Right lung (tissue), 10 donors: ENCODE data around the gene CAPZA3. TPM values are rescaled to one million over a fixed set of nuclear protein-coding genes. Genes with fewer than 3 reads are reported as not detected.
"Not testable (repeated sequence)": the region's sequence is repeated elsewhere in the genome, so short reads cannot be mapped to it uniquely, and the experiment has no call there.

Source experiments
- DNase-seq, 2 donors: peaks; one replicate each; pipeline ENCODE4 v3.0.0-alpha.2; 2013
- long read RNA-seq, 8 donors: transcript quantifications; one replicate each; lab custom pipeline, GENCODE V29; 2026
- polyA plus RNA-seq, 5 donors: library from polyadenylated mRNA; unstranded; fragments of 120-200 nt; gene quantifications; one replicate each; pipeline versions ENCODE4 v1.2.1 to v1.2.3, GENCODE V29; 2013; ENCODE audit warnings: inconsistent platforms in 1 of 5, low replicate concordance in 1 of 5; ENCODE audit not compliant: insufficient read length in 5 of 5, insufficient read depth in 1 of 5

CAPZA3 gene
- polyA plus RNA-seq: 1 to 10 TPM in 3 of 5 donors, under 1 TPM in 2; 0.38 to 1.9 (median 1.5) TPM
- long read RNA-seq, donor 1: 0 reads
- long read RNA-seq, donor 2: 0 reads
- long read RNA-seq, donor 3: 0 reads
- long read RNA-seq, donor 4, partial matches to known transcripts: 0 of 2 reads
- long read RNA-seq, donor 4, other reads (novel, unspliced or antisense): 0 of 2 reads
- long read RNA-seq, donor 5: 0 reads
- long read RNA-seq, donor 6, partial matches to known transcripts: 0 of 1 reads
- long read RNA-seq, donor 6, other reads (novel, unspliced or antisense): 0 of 1 reads
- long read RNA-seq, donor 7: 0 reads
- long read RNA-seq, donor 8: 0 reads

DNA sequence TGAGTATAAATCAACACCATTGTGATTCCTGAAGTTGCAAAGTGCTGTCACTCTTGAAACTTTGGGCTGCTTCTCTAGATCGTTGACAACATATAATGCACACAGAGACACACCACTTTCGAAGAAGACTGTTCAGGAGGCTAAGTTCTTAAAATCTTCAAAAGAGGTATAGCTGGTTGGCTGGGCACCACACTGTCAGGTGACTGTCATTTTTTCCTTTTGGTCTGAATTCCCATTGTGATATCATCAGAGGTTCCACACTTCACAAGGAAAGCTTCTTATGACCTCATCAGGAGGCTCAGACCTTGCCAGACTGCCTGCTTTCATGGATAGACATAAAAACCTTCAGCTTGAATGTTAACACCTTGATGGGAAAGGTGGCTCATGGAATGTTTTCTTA lies at the start of gene CAPZA3, which contains the start of gene PLCZ1:
CAPZA3 (plus strand) TSS at position 301 of the 400 bp plus-strand sequence. CDS start 150 bp downstream, outside the sequence.
PLCZ1 (minus strand) TSS at position 194 of the 400 bp plus-strand sequence. CDS start 641 bp downstream, outside the sequence.
- no peak for DNase-seq

GRCh38 chr12:18689771-18690170 lies 48.1 kb upstream of the CAPZA3 start:
- no peak for DNase-seq

GRCh38 chr12:18690653-18691052 lies 47.3 kb upstream of the CAPZA3 start:
- DNase-seq: no peak

GRCh38 chr12:18693986-18694385 lies 43.9 kb upstream of the CAPZA3 start:
- DNase-seq: not testable (repeated sequence)

DNA sequence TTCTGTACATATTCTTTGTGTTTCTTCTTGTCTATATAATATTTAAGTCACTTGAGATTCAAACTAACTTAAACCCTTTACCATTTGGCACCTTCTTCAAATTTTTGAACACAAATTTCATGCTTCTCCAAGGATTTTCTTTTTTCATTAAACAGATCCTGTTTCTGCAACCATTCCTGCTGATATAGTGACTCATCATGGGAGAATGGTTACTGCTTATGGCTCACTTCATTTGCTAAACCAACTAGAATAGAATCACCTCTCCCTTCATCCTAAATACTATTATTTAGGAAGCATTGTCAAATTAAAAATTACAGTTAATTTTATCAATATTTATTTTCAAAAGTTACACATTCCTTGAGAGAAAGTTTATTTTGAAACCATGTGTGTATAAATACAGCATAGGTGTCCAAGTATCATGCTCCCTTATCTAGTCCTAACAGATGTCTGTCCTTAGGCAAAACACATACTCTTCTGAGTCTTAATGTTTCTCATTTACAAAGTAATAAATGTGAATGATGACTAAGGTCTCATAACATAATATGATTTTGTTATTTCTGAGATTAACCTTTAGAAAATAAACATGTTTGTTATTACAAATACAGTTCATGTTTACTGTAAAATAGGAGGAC lies 40.8 kb upstream of the CAPZA3 start:
- no peak for DNase-seq

DNA sequence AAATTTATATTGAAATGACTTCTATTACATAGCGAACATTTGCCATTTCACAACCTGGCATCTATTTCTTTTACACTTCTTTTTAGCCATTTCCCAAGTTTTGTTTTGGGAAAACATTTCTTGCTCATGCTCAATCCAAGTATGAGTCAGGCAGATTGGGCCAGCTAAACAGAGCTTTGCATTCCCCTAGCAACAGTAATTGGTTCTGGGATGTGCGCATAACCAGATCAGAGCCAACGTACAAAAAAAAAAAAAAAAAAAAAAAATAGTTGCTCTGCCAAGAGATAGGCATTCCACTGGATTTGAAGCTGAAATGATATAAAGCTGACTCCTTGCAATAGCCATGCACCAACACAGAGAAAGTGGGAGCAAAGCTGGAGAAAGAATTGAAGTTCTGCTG lies 37.6 kb upstream of the CAPZA3 start:
- DNase-seq: peak in 1 of 2 donors; percentile 23

GRCh38 chr12:18703321-18703720 lies 34.6 kb upstream of the CAPZA3 start:
- DNase-seq: no peak

GRCh38 chr12:18703911-18704310 lies 34.0 kb upstream of the CAPZA3 start:
- DNase-seq: no peak

GRCh38 chr12:18706798-18707197 lies 31.1 kb upstream of the CAPZA3 start:
- DNase-seq: no peak

GRCh38 chr12:18716236-18716635 lies 21.7 kb upstream of the CAPZA3 start:
- no peak for DNase-seq

DNA sequence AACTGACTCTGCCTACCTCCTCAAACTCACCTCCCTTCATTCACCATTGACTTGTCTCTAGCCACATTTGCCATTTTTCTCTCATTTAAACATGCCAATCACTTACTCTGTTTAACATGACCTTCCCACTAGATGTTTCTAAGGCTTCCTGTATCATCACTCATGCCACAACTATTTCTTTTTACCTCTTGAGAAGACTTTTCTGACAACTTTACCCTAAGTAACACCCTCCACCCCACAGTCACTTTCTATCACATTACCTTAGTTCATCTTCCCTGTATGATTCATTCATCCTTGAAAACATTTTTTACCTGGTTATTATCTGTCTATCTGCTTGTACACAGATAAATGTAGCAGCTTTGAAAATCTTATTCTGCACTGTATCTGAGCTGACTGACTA lies 19.5 kb upstream of the CAPZA3 start:
- DNase-seq: no peak

GRCh38 chr12:18719922-18720510 lies 17.9 kb upstream of the CAPZA3 start:
- DNase-seq: no peak

- DNase-seq: no peak
These were observed 17.2 kb upstream of the CAPZA3 start for GRCh38 chr12:18720690-18721089.

- no peak for DNase-seq
These were observed 16.5 kb upstream of the CAPZA3 start for GRCh38 chr12:18721452-18721851.

DNA sequence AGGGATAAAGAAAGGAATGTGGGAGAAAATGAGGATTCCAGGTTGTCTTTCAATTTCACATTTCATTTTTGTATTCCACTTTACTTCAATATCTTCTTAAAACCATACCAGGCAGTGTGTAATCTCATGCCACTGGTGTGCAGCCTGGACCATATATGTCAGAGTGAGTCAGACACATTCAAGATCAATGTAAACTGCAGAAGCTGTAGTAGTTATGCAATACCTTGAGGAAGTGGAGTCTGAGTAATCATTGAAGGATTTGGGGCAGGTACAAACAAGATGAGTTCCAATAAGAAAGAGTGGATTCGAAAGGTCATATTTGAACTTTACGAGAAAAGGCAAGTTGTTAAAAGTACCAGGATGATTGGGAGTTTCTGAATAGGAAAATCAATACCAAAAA lies 14.2 kb upstream of the CAPZA3 start:
- DNase-seq: no peak

- DNase-seq: no peak
These were observed 6.8 kb upstream of the CAPZA3 start for GRCh38 chr12:18731156-18731555.

- no peak for DNase-seq
These were observed 10.0 kb downstream of the CAPZA3 start for GRCh38 chr12:18747895-18748294.

- DNase-seq: no peak
These were observed 11.6 kb downstream of the CAPZA3 start for GRCh38 chr12:18749386-18749957.

DNA sequence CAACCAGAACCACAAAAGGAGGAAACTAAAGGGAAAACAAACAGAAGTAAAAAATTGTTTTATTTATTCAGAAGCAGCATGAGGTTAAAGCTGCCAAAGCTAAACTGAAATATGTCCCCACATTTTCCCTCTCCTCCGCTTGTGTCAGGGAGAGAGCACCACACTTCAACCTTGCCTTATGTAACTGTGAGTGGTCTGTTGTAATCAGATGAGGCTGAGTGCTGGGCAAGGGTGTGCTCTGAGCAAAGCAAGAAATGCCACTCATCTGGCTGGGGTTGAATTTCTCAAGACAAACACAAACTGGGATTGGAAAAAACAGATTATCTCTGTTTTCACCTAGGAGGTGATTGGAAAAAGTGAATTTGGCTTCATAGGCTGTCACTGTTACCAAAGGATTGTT lies 12.2 kb downstream of the CAPZA3 start:
- no peak for DNase-seq

- DNase-seq: no peak
These were observed 13.9 kb downstream of the CAPZA3 start for GRCh38 chr12:18751866-18752265.

GRCh38 chr12:18752280-18752920 lies 14.5 kb downstream of the CAPZA3 start:
- DNase-seq: no peak

GRCh38 chr12:18752947-18753346 lies 15.0 kb downstream of the CAPZA3 start:
- DNase-seq: no peak
